DND-41 (cell line): ENCODE measurements around the gene SLC22A7.

ENCODE experiments used
- CTCF ChIP-seq: IDR thresholded peaks from 2 replicates; pipeline ENCODE4 v1.5.1; 2012; ENCODE audit warnings: borderline replicate concordance, low read length, moderate library complexity, mild to moderate bottlenecking; ENCODE audit not compliant: poor library complexity, severe bottlenecking; ENCODE audit errors: extremely low read depth
- EZH2 ChIP-seq: IDR thresholded peaks from 3 replicates; pipeline ENCODE4 v1.6.1; 2012; ENCODE audit warnings: borderline replicate concordance, low read depth, mild to moderate bottlenecking, moderate library complexity, low read length, inconsistent platforms; ENCODE audit not compliant: severe bottlenecking

GRCh38 chr6:43336382-43336781 is 38.3 kb downstream of the SLC22A7 start:
- no peak for TF ChIP-seq CTCF
- TF ChIP-seq EZH2 = no peak
